WTC11 (cell line): ENCODE data around the gene CENPX. TPM values are rescaled to one million over a fixed set of nuclear protein-coding genes. Genes with fewer than 3 reads are reported as not detected.

Experiments
- ATAC-seq: fragments of 200-7000 bp; cut with Tn5 transposase; 2 replicates; pipeline ENCODE4 v1.10.0; 2021; ENCODE audit warnings: mild to moderate bottlenecking, moderate library complexity
- CTCF ChIA-PET: fragments of 300-600 bp; sonication (Branson Sonifier 250); formaldehyde crosslinking; loops from one replicate; lab custom pipeline; 2021; ENCODE audit warnings: antibody characterized with exemption; lab: Charles Lee
- POLR2A ChIA-PET: fragments of 350-600 bp; sonication (Branson Sonifier 250); formaldehyde crosslinking; loops from one replicate; lab custom pipeline; 2021; ENCODE audit warnings: antibody characterized with exemption; lab: Charles Lee
- DNase-seq: peaks from one replicate; pipeline ENCODE4 v3.0.0; 2021; ENCODE audit warnings: low spot score
- H3K27ac Mint-ChIP-seq: 2 replicates; pipeline ENCODE4 v1.8.0; 2021; ENCODE audit warnings: mixed read lengths
- H3K27me3 Mint-ChIP-seq: 2 replicates; pipeline ENCODE4 v1.8.0; 2021; ENCODE audit warnings: low read depth, mild to moderate bottlenecking, moderate library complexity, mixed read lengths
- H3K36me3 Mint-ChIP-seq: 2 replicates; pipeline ENCODE4 v1.8.0; 2021; ENCODE audit warnings: mixed read lengths
- H3K4me1 Mint-ChIP-seq: 2 replicates; pipeline ENCODE4 v1.8.0; 2022; ENCODE audit warnings: mixed read lengths
- H3K4me3 Mint-ChIP-seq: 2 replicates; pipeline ENCODE4 v1.8.0; 2021; ENCODE audit warnings: mild to moderate bottlenecking, moderate library complexity, mixed read lengths
- H3K9me3 Mint-ChIP-seq: 2 replicates; pipeline ENCODE4 v1.8.0; 2021; ENCODE audit warnings: mixed read lengths
- AFF4 ChIP-seq: sonication (generic); formaldehyde crosslinking; IDR thresholded peaks from 2 replicates; pipeline ENCODE4 v1.8.1; 2023; ENCODE audit warnings: mild to moderate bottlenecking, missing genetic modification reagents, borderline replicate concordance
- ATF3 ChIP-seq: sonication (generic); formaldehyde crosslinking; conservative IDR thresholded peaks from 2 replicates; pipeline ENCODE4 v1.8.1; 2022; ENCODE audit warnings: mild to moderate bottlenecking, missing genetic modification reagents
- CDX4 ChIP-seq: fragments of 250-450 bp; sonication (Bioruptor Pico); IDR thresholded peaks from 2 replicates; pipeline ENCODE4 v1.9.0; 2021; ENCODE audit warnings: moderate library complexity, mild to moderate bottlenecking, inconsistent platforms, borderline replicate concordance
- CREB1 ChIP-seq: sonication (generic); formaldehyde crosslinking; IDR thresholded peaks from 2 replicates; pipeline ENCODE4 v1.8.0; 2023; ENCODE audit warnings: mild to moderate bottlenecking, missing genetic modification reagents
- CTCF ChIP-seq: fragments of 200-600 bp; IDR thresholded peaks from 2 replicates; pipeline ENCODE4 v1.8.0; 2022; ENCODE audit warnings: antibody characterized with exemption
- ETV6 ChIP-seq: sonication (generic); formaldehyde crosslinking; IDR thresholded peaks from 2 replicates; pipeline ENCODE4 v1.8.1; 2022; ENCODE audit warnings: mild to moderate bottlenecking, missing genetic modification reagents
- HMGXB4 ChIP-seq: sonication (generic); formaldehyde crosslinking; IDR thresholded peaks from 2 replicates; pipeline ENCODE4 v1.8.1; 2023; ENCODE audit warnings: mild to moderate bottlenecking, moderate library complexity, missing genetic modification reagents
- JUN ChIP-seq: sonication (generic); formaldehyde crosslinking; IDR thresholded peaks from 2 replicates; pipeline ENCODE4 v1.8.0; 2023; ENCODE audit warnings: mild to moderate bottlenecking, missing genetic modification reagents
- KAT7 ChIP-seq: sonication (generic); formaldehyde crosslinking; IDR thresholded peaks from 2 replicates; pipeline ENCODE4 v1.8.1; 2023; ENCODE audit warnings: missing genetic modification reagents, mild to moderate bottlenecking, borderline replicate concordance
- PRDM15 ChIP-seq: sonication (generic); formaldehyde crosslinking; IDR thresholded peaks from 2 replicates; pipeline ENCODE4 v1.8.0; 2022; ENCODE audit warnings: missing genetic modification reagents
- RORB ChIP-seq: fragments of 250-450 bp; sonication (Bioruptor Pico); IDR thresholded peaks from 2 replicates; pipeline ENCODE4 v1.9.0; 2021; ENCODE audit warnings: mild to moderate bottlenecking
- STAT6 ChIP-seq: sonication (generic); formaldehyde crosslinking; conservative IDR thresholded peaks from 2 replicates; pipeline ENCODE4 v1.8.1; 2023; ENCODE audit warnings: mild to moderate bottlenecking, low read depth, missing genetic modification reagents, moderate library complexity
- TEAD1 ChIP-seq: sonication (generic); formaldehyde crosslinking; IDR thresholded peaks from 2 replicates; pipeline ENCODE4 v1.8.0; 2022; ENCODE audit warnings: mild to moderate bottlenecking, missing genetic modification reagents
- TEAD4 ChIP-seq: sonication (generic); formaldehyde crosslinking; IDR thresholded peaks from 2 replicates; pipeline ENCODE4 v1.8.0; 2022; ENCODE audit warnings: mild to moderate bottlenecking, missing genetic modification reagents
- ZBTB21 ChIP-seq: sonication (generic); formaldehyde crosslinking; IDR thresholded peaks from 2 replicates; pipeline ENCODE4 v1.8.1; 2023; ENCODE audit warnings: mild to moderate bottlenecking, missing genetic modification reagents, borderline replicate concordance
- ZBTB43 ChIP-seq: sonication (generic); formaldehyde crosslinking; IDR thresholded peaks from 2 replicates; pipeline ENCODE4 v1.8.1; 2023; ENCODE audit warnings: mild to moderate bottlenecking, missing genetic modification reagents
- total RNA-seq: library from RNA; stranded (reverse); gene quantifications from 3 replicates; pipeline ENCODE4 v1.2.3, GENCODE V29; 2021

Gene CENPX
- total RNA-seq, 1 experiment from 2014 or later = 121 TPM

- no peak for TF ChIP-seq JUN
- TF ChIP-seq ATF3 (CRISPR knock-in tag) = no peak
Measured at GRCh38 chr17:82006468-82007227, 16.0 kb downstream of the CENPX start (continued).

GRCh38 chr17:82005701-82006348 lies 16.9 kb downstream of the CENPX start:
- CTCF ChIA-PET = interaction anchor here (1.3 to 2.6 kb wide), 3 partner anchors 10 to 231 kb away, joined by 3 to 12 read pairs (median 5); no protein-coding TSS in a partner anchor
- H3K36me3 Mint-ChIP-seq = no peaks in the 10 kb centered on the region
- H3K27me3 Mint-ChIP-seq = no peaks in the 10 kb centered on the region
- H3K4me3 Mint-ChIP-seq = no peak overlapping the region
- no peaks in the 10 kb centered on the region for H3K4me1 Mint-ChIP-seq
- no peak for DNase-seq
- ATAC-seq = no peak
- POLR2A ChIA-PET = no interaction called here
- H3K9me3 Mint-ChIP-seq = no peaks in the 10 kb centered on the region
- peak overlapping the region; percentile 79 for H3K27ac Mint-ChIP-seq
- no peak for TF ChIP-seq PRDM15 (CRISPR knock-in tag)
- TF ChIP-seq STAT6 (CRISPR knock-in tag) = no peak
- no peak for TF ChIP-seq HMGXB4 (CRISPR knock-in tag)
- no peak for TF ChIP-seq AFF4 (CRISPR knock-in tag)
- no peak for TF ChIP-seq CREB1
- TF ChIP-seq TEAD1 (CRISPR knock-in tag) = no peak
- no peak for TF ChIP-seq TEAD4
- TF ChIP-seq CTCF = no peak
- TF ChIP-seq CDX4 (CRISPR knock-in tag) = no peak
- TF ChIP-seq ZBTB21 = no peak
- TF ChIP-seq RORB (CRISPR knock-in tag) = no peak
- TF ChIP-seq ETV6 (CRISPR knock-in tag) = no peak
- TF ChIP-seq KAT7 (CRISPR knock-in tag) = no peak
- no peak for TF ChIP-seq ZBTB43 (CRISPR knock-in tag)
